Astrocyte of the hippocampus (primary cell): ENCODE results near the gene OGN.
"Not testable (repeated sequence)": the region's sequence is repeated elsewhere in the genome, so short reads cannot be mapped to it uniquely, and the experiment has no call there.

ENCODE experiments used
- DNase-seq: peaks from one replicate; pipeline ENCODE4 v3.0.0; 2011; ENCODE audit warnings: low read depth, low spot score

Gene OGN

DNA sequence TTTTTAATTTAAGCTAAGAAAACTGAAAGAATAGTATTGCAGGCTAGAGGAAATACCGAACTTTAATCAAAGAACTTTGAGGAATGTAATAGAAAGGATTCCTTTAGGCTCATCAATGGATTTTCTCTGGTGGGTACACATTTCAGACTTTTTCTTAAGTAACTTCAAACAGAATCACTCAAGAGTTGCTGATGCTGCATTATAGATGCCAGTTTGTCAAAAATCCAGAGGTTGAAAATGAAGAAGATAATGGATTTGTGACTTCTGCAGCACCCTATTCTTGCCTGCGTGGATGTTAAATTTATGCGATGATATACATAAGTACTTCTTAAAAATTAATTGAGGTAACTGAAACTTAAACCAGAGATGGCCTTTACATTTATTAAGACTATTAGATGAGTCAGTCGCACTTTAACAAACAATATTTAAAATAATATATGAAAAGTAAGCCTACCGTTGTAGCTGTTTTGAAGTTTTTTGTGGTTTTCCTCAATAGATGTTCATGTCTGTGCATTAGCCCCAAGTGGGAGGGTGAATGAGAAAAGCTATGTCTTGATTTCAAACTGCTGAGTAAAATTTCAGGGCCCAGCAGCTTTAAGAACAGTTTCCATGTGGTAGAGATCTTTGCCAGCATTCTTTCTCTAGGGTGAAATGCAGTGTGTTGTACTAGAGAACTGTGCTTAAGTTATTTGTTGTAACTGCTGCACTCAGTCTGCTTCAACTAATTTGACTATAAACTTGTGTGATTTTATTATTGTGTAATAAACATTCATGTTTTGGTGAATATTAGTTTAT, at the start of gene OGN:
Gene OGN (minus strand): TSS at position 537 of the 795 bp plus-strand sequence. CDS start 1,171 bp downstream, outside the sequence.
- peak; percentile 53 for DNase-seq

DNA sequence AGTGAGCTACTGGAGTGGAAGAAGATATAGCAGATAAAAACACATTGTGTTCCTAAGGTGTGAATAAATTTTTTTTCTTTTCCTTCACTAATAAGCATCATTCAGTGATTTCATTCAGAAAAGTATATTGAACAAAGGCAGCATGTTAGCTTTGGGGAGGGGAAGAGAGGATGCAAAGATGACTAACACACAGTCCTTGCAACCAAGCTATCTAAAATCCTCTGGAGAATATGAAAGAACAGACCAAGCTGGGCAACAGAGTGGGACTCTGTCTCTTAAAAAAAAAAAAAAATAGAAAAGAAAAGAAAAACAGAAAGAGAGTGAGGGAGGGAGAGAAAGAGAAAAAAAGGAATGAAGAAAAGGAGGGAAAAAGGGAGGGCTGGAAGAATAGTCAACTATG, 42.2 kb upstream of the OGN start:
- DNase-seq = no peak

DNA sequence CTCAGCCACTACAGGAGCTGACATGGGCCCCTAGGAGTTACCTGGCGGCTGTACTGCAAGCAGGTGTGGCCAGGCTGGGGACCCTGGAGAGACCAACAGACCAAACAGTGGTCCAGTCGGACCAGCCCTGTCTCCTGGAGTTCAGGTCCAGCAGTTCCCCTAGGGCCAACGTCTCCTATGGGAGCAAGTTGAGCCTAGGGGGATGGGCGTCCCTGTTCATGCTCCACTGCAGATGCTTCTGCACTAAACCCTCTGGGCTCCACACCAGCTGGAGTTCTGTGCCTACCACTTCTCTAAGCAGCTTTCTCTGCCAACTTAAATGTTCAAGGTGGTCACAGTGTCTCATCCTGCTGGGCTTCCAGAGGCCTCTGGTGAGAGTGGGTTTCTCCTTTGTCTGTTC, 40.5 kb upstream of the OGN start:
- DNase-seq = no peak

DNA sequence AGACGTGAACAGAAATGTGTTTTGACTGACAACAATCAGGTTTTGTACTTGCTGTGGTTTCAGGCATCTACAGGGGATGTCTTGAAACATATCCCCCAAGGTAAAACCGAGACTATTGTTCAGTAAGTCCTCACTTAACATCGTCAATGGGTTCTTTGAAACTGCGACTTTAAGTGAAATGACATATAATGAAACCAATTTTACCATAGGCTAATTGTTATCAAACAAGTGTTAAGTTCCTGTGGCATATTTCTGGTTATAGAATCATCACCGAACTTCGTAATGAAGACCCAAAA, 36.3 kb upstream of the OGN start:
- DNase-seq = no peak

DNA sequence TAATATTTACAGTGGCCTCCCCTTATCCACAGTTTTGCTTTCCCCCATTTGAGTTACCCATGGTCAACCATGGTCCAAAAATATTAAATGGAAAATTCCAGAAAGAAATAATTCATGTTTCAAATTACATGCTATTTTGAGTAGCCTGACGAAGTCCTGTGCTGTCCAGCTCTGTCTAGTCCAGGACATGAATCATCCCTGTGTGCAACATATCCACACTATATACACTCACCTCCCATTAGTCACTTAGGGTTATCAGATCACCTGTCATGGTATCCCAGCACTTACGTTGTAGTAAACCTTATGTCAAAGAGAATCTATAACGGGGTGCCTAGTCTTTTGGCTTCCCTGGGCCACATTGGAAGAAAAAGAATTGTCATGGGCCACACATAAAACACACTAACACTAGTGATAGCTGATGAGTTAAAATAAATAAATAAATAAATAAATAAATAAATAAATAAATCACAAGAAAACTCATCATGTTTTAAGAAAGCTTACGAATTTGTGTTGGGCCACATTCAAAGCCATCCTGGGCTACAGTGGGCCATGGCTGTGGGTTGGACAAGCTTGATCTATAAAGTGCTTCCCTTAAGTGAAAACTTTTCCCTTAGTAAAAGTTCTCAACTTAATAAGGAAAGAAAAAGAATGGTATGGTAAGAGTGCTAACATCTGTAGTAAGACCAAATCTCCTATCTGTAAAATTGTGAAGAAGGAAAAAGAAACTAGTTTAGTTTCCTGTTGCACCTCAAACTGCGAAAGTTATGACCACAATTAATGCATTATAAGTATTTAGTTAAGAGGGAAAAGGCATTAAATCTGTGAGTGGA, 35.8 kb upstream of the OGN start:
- DNase-seq = peak; percentile 27

DNA sequence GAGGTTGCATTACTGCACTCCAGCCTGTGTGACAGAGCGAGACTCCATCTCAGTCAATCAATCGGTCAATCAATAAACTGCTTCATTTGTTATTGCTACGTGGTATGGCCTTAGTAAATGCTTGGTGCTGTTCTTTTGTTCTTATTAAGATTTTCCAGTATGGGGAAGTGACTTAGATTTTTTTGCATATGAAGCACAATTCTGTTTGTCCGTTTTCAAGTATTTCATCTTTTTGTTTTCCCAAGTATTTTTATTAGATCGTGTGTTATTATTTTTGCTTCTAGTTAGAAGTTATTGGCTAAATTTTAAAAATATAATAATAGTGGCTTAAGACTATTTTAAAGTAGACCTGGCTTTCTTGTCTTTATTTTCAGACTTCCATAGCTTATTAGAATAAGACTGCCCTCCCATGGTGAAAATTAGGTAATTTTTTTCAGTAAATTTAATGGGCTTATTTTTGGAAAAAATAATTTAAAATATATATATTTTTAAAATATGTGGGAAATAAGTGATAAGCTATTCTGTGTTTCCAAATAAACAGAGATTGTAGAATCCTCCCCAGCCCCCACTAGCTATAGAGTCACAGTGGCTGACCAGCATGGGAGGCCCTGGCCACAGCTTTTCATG, 34.6 kb upstream of the OGN start:
- no peak for DNase-seq

DNA sequence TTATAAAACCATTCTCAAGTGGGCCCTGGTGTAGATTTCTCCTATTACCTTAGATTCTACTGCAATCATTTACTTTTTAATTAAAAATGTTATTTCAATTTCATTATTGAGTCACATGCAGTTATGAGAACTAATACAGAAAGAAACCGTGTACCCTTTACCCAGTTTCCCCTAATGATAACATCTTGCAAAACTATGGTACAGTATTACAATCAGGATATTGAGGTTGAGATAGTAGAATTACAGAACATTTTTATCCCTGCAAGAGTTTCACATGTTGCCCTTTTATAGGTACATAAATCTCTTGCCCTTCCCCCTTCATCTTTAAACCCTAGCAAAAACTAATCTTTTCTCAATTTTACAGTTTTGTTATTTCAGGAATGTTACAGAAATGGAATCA, 30.9 kb upstream of the OGN start:
- no peak for DNase-seq

DNA sequence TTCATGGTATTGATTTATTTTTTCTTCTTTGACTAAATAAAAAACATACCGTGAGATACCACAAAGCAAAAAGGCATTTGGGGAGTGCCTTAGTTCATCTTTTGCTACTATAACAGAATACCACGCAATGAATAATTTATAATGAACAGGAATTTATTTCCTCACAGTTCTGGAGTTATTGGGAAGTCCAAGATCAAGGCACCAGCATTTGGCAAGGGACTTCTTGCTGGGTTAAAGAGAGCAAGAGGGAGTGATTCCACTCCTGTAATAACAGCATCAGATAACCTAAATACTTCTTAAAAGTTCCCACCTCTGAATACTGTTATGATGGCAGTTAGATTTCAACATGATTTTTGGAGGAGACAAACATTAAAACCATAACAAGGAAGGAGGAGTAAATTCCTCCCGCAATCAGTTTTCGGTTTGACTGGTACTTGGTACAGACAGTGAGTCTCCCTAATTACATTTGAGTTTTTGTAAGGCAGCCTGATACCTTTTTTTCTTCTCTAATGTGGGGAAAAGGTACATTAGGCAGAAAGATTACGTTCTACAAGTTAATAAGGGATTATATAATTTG, 28.7 kb upstream of the OGN start:
- no peak for DNase-seq

DNA sequence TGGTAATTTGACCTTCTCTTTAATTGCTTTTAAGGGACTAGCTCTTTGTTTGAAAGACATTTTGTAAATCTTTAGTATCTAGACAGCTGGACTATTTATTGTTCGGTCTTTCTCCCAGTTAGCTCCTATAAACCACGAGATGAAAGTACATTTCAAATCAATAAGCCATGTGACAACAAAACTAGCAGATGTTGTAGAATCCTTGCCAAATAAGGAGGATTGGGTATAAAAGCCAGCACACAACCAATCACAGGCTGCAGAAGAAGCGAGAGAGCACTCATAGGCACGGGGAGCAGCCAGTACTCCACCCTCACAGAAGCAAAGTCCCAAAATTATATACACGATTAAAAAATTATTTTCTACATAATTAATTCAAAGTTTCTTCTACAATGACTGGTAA, 28.0 kb upstream of the OGN start:
- DNase-seq = no peak

- no peak for DNase-seq
These were observed 25.5 kb upstream of the OGN start for GRCh38 chr9:92429836-92430235.

DNA sequence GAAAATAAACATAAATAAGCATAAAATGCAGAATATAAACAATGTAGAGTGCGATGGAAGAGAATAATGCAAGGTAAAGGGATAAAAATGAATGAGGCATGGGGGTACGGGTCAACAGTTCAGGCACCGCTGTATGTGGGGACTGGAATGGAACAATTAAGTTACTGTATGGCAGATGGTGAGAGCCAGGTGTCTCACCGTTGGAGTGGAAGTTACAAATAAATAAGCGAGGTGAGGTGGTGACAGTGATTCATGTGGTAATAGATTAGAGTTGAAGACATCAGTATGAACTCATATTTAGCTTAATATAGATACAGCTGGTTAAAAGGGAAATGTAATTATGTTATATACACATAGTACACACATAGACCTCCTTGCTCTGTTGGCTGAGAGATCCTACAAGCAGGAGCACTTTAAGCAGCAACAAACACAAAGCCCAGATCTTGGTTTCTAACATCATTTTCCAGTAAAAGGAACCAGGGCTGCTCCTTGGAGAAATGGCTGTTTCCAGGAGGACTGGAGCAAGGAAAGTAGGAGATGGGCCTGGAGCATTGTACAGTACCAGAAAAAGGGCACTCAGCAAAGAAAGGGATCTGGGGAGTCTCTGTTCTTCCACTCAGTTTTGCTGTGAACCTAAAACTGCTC, 22.2 kb upstream of the OGN start:
- DNase-seq = no peak

DNA sequence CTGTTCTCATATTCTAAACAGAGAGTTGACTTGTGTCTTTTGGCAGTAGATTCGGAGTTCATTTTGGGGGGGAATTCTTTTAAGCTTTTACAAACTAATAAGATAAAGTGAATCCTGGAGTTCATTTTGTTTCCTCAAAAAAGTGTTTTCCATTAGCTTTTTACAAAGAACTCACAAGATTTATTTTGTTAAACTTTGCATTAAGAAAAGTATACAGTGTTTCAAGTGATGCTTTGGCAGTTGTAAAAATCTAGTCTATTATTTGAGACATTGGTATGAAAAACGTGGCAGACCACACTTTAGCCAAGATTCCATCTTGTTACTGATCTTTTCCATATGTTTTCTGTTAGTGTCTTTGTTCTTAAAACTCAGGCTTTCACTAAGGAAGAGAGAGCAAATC, 21.1 kb upstream of the OGN start:
- DNase-seq = no peak

- peak; percentile 36 for DNase-seq
These were observed 20.0 kb upstream of the OGN start, which contains the start of gene OMD for GRCh38 chr9:92424340-92424739. TSS of gene OMD (minus strand) at chr9:92424471. CDS start at chr9:92417558, 6,913 bp downstream.

DNA sequence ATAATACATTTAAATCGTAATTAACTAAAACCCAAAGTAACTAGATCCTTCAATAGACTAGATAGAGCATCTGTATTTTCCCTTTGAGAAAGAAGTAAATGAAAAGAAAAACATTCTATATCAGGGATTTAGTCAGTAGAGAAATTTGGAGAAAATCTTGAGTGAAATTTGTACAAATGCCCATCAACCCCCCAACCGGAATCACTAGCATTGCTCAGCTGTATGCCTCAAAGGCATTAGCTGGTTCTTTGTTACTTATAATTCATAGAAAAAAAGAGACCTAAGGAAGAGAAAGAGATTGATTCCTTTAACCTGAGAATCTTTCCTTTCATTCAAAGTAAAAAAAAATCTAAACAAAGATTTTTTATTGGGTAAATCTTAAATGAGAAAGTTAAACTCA, 19.2 kb upstream of the OGN start:
- DNase-seq = no peak

DNA sequence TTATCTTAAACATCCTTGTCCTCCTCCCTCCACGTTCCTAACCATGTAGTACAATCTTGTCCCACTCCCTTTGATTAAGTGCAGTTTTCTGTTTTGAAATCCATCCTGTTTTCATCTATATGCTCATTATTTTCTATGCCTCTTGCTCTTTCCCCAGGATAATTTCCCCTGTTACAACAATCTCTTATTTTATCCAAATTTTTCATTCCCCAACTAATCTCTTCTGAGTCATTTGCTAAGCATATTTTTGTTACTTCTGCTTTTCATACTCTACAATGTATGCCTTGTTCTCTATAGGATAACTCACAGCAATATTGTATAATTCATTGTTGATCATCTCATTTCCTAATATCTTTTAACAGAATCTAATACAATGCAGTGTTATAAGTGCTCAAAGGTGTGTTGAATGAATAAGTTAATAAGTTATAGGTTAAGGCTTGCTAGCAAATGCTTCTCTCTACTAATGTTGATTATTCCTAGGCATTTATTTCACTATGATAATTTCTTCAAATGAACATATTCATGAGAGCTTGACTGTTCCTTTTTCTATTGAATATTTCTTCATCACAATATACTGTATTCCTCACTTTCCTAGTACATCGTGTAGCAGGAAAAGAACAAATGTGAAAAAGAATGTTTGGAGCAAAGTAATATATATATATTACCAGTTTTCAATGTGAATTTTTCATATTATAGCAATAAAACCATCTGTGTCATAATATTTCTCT, 18.4 kb upstream of the OGN start:
- DNase-seq = no peak

DNA sequence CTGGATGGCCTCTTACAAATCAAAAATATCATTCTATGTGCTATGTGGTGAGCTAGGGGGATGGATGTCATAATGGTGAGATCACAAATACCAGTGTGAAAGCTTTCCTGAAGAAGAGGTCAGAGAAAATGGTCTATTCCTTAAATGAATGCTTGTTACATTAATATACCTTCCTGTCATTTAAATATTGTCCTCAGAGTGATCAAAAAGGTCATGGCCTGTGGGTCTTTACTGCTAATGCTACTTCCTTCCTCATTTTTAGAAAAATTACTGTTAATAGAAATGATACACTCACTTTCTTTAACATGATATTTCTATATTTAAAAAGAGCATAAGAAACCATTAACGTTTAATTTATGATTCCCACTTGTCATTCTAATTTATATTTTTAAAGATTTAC, 10.2 kb upstream of the OGN start:
- DNase-seq = no peak

GRCh38 chr9:92411157-92411556, 6.8 kb upstream of the OGN start:
- not testable (repeated sequence) for DNase-seq

- no peak for DNase-seq
These were observed 4.5 kb upstream of the OGN start for GRCh38 chr9:92408747-92409478.

GRCh38 chr9:92407818-92408217, 3.4 kb upstream of the OGN start:
- DNase-seq = no peak

- DNase-seq = no peak
These were observed 2.1 kb upstream of the OGN start for GRCh38 chr9:92406477-92406876.
